ENCODE data around the gene DLAT. TPM values are rescaled to one million over a fixed set of nuclear protein-coding genes. Genes with fewer than 3 reads are reported as not detected.

DLAT gene
- total and polyA plus RNA-seq, 2 experiments from 2014 or later, result 27.9 to 42.1 TPM

- Histone ChIP-seq H3K79me2 (no peaks in the 10 kb centered on the region), H3K36me3 (replicated peaks; ENCODE audit: insufficient read depth, low read depth) (no peaks in the 10 kb centered on the region), H3K4me2 (no peak overlapping the region), H3K9me2 (replicated peaks; ENCODE audit: insufficient read depth) (no peaks in the 10 kb centered on the region), H3K4me1 (ENCODE audit: insufficient read depth) (no peaks in the 10 kb centered on the region), H3K27me3 (no peaks in the 10 kb centered on the region), H3K27ac (no peak overlapping the region), H2AFZ (no peak overlapping the region), H3K9me3 (ENCODE audit: low read depth) (no peaks in the 10 kb centered on the region), H4K20me1 (ENCODE audit: insufficient read depth, poor library complexity, severe bottlenecking) (no peaks in the 10 kb centered on the region), H3K4me3 (no peak overlapping the region)
- TF ChIP-seq EZH2 (IDR thresholded peaks at IDR 0.05; ENCODE audit: borderline replicate concordance) (no peak), EZH2phosphoT487 (IDR thresholded peaks at IDR 0.05; ENCODE audit: low read depth, severe bottlenecking, unreplicated experiment) (no peak)
- no peak for DNase-seq (ENCODE audit: low spot score)
- WGBS (ENCODE audit: low lambda C conversion rate, missing lambda C conversion rate), result 86% methylated on average over 1 of the region's 1 CpG
These were observed 37.7 kb downstream of the DLAT start for GRCh38 chr11:112062923-112063322.

- peak within 1 kb of the TSS; percentile 96 for H3K27ac ChIP-seq
- no peaks in the 10 kb centered on the region for H3K9me2 ChIP-seq (replicated peaks; ENCODE audit: insufficient read depth)
- TF ChIP-seq CTCF (IDR thresholded peaks at IDR 0.05; ENCODE audit: poor library complexity) (no peak), EZH2 (IDR thresholded peaks at IDR 0.05; ENCODE audit: borderline replicate concordance) (no peak), EZH2phosphoT487 (IDR thresholded peaks at IDR 0.05; ENCODE audit: low read depth, severe bottlenecking, unreplicated experiment) (no peak)
- DNase-seq (ENCODE audit: low spot score), result peak; percentile 87
- H3K4me3 ChIP-seq, result peak within 1 kb of the TSS; percentile 95
- H3K27me3 ChIP-seq, result no peaks in the 10 kb centered on the region
- H3K4me2 ChIP-seq, result peak within 1 kb of the TSS; percentile 87
- H3K36me3 ChIP-seq (replicated peaks; ENCODE audit: insufficient read depth, low read depth), result no peaks in the 10 kb centered on the region
- WGBS (ENCODE audit: low lambda C conversion rate, missing lambda C conversion rate), result 1% methylated on average over 43 of the region's 43 CpGs
- H2AFZ ChIP-seq, result peak within 1 kb of the TSS; percentile 95
- H4K20me1 ChIP-seq (ENCODE audit: insufficient read depth, poor library complexity, severe bottlenecking), result no peaks in the 10 kb centered on the region
- peaks cover 29% of the 10 kb centered on the region for H3K79me2 ChIP-seq
- H3K9me3 ChIP-seq (ENCODE audit: low read depth), result no peaks in the 10 kb centered on the region
- peaks cover 4% of the 10 kb centered on the region for H3K4me1 ChIP-seq (ENCODE audit: insufficient read depth)
These were observed 49.0 kb downstream of the DLAT start, which contains the start of the genes NKAPD1 and PIH1D2 for GRCh38 chr11:112073941-112074811. Gene NKAPD1 (plus strand): TSS chr11:112074299. CDS start chr11:112075575, 1,276 bp downstream. Gene PIH1D2 (minus strand): TSS chr11:112074017. CDS start chr11:112073174, 843 bp downstream.

- Histone ChIP-seq H3K4me3 (no peak overlapping the region), H3K4me1 (ENCODE audit: insufficient read depth) (peaks cover 12% of the 10 kb centered on the region), H3K79me2 (peaks cover 25% of the 10 kb centered on the region), H3K9me2 (replicated peaks; ENCODE audit: insufficient read depth) (no peaks in the 10 kb centered on the region), H3K27ac (no peak overlapping the region), H3K27me3 (no peaks in the 10 kb centered on the region), H4K20me1 (ENCODE audit: insufficient read depth, poor library complexity, severe bottlenecking) (no peaks in the 10 kb centered on the region), H2AFZ (no peak overlapping the region), H3K9me3 (ENCODE audit: low read depth) (no peaks in the 10 kb centered on the region), H3K4me2 (no peak overlapping the region), H3K36me3 (replicated peaks; ENCODE audit: insufficient read depth, low read depth) (no peaks in the 10 kb centered on the region)
- TF ChIP-seq EZH2 (IDR thresholded peaks at IDR 0.05; ENCODE audit: borderline replicate concordance) (no peak), CTCF (IDR thresholded peaks at IDR 0.05; ENCODE audit: poor library complexity) (no peak), EZH2phosphoT487 (IDR thresholded peaks at IDR 0.05; ENCODE audit: low read depth, severe bottlenecking, unreplicated experiment) (no peak)
- 88% methylated on average over 4 of the region's 4 CpGs for WGBS (ENCODE audit: low lambda C conversion rate, missing lambda C conversion rate)
- no peak for DNase-seq (ENCODE audit: low spot score)
These were observed 57.5 kb downstream of the DLAT start for GRCh38 chr11:112082729-112083128.

- TF ChIP-seq EZH2 (IDR thresholded peaks at IDR 0.05; ENCODE audit: borderline replicate concordance), result no peak
- Histone ChIP-seq H3K4me1 (ENCODE audit: insufficient read depth) (peaks cover 14% of the 10 kb centered on the region), H3K36me3 (replicated peaks; ENCODE audit: insufficient read depth, low read depth) (peaks cover 3% of the 10 kb centered on the region), H3K4me2 (peak overlapping the region; percentile 96), H3K9me2 (replicated peaks; ENCODE audit: insufficient read depth) (no peaks in the 10 kb centered on the region), H3K27me3 (no peaks in the 10 kb centered on the region), H3K27ac (peak overlapping the region; percentile 45), H3K4me3 (peak overlapping the region; percentile 64), H2AFZ (peak overlapping the region; percentile 63), H3K79me2 (peaks cover 49% of the 10 kb centered on the region), H3K9me3 (ENCODE audit: low read depth) (no peaks in the 10 kb centered on the region), H4K20me1 (ENCODE audit: insufficient read depth, poor library complexity, severe bottlenecking) (peaks cover 4% of the 10 kb centered on the region)
- DNase-seq (ENCODE audit: low spot score), result peak; percentile 27
- WGBS (ENCODE audit: low lambda C conversion rate, missing lambda C conversion rate), result 5% methylated on average over 19 of the region's 19 CpGs
These were observed 60.7 kb downstream of the DLAT start for GRCh38 chr11:112085822-112086421.
